Psoas muscle (tissue), 8 donors: ENCODE data around the gene MYO9A. TPM values are rescaled to one million over a fixed set of nuclear protein-coding genes. Genes with fewer than 3 reads are reported as not detected.

Experiments used
- ATAC-seq, 4 donors: fragments of 200-7000 bp; cut with Tn5 transposase; one replicate each; pipeline ENCODE4 v1.9.1; 2020; ENCODE audit warnings: moderate library complexity in 3 of 4, mild to moderate bottlenecking in 2 of 4
- DNase-seq, 2 donors: peaks; one replicate each; pipeline ENCODE4 v3.0.0-alpha.2; 2020
- H3K27ac ChIP-seq: fragments of 200-600 bp; one replicate; pipeline ENCODE4 v1.8.0; 2022
- H3K27me3 ChIP-seq, 3 donors: fragments of 200-600 bp in 1 of 3; one replicate each; pipeline versions ENCODE4 v1.6.1 to v1.8.0; 2013 to 2022; ENCODE audit warnings: low read length in 2 of 3, mild to moderate bottlenecking in 2 of 3, moderate library complexity in 1 of 3; ENCODE audit not compliant: insufficient read depth in 3 of 3
- H3K36me3 ChIP-seq, 2 donors: fragments of 200-600 bp in 1 of 2; one replicate each; pipeline versions ENCODE4 v1.6.1 to v1.8.0; 2013 to 2022; ENCODE audit warnings: low read depth in 1 of 2, mild to moderate bottlenecking in 1 of 2, moderate library complexity in 1 of 2; ENCODE audit not compliant: insufficient read depth in 1 of 2
- H3K4me1 ChIP-seq: fragments of 200-600 bp; one replicate; pipeline ENCODE4 v1.8.0; 2022
- H3K4me3 ChIP-seq: fragments of 200-600 bp; one replicate; pipeline ENCODE4 v1.8.0; 2022; ENCODE audit warnings: mild to moderate bottlenecking
- H3K9me3 ChIP-seq: fragments of 200-600 bp; one replicate; pipeline ENCODE4 v1.8.0; 2022
- WGBS, 3 donors: extraction: QIAGEN DNeasy Blood & Tissue Kit; methylation state at CpG; one replicate each; pipeline versions ENCODE4 v1.1.6 to v1.1.7; 2013; 5-methylcytosine and 5-hydroxymethylcytosine counted together
- intact Hi-C, 2 donors: fragments of 100-400 bp; cut with DNase I; formaldehyde crosslinking; loops; one replicate each; pipeline versions ENCODE4 v1.11.0 to v1.14.2; 2022
- polyA plus RNA-seq, 3 donors: library from polyadenylated mRNA; stranded (reverse); fragments of 200-250 nt; gene quantifications; one replicate each; pipeline ENCODE4 v1.2.3, GENCODE V29; 2013
- total RNA-seq, 4 donors: library from RNA; stranded (reverse); fragmentation: NEBNext Ultra II Directional in 2 of 4; extraction: Animal tissue kit (Norgen Biotek cat#: 25700) in 2 of 4; gene quantifications; one replicate each; pipeline versions ENCODE4 v1.2.1 to v1.2.4, GENCODE V29; 2021 to 2023
- TF ChIP-seq, protein P1 (sequence below): fragments of 200-600 bp; IDR thresholded peaks from one replicate; pipeline ENCODE4 v1.8.0; 2022; ENCODE audit warnings: antibody characterized with exemption
- donor health status: healthy with polysubstance abuse.
- donor health status: DM: no; HTN: no; CAD: no; lungs with moderate emphysema.
- donor health status: Bipolar disorder and iron deficiency.
- donor health status: healthy.
- donor health status: DM: yes; HTN: yes; CAD: no.
- donor health status: DM: no; HTN: no; CAD: no.
- donor health status: DM: no; HTN: no; CAD: no.
- donor health status: DM: yes; HTN: yes; CAD: no.

The MYO9A gene
- total and polyA plus RNA-seq, 7 donors: 3.4 to 28.4 (median 23.0) TPM

DNA sequence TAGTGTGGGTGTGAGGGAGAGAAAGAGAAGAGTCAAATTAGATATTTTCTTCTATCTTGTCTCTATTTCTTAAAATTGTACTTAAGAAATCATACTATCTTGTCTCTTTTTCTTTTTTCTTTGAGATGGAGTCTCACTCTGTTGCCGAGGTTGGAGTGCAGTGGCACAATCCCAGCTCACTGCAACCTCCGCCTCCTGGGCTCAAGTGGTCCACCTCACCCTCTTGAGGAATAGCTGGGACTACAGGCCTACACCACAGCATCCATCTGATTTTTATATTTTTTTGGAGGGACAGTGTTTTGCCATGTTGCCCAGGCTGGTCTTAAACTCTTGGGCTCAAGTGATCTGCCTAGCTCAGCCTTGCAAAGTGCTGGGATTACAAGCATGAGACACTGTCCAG is 104.2 kb downstream of the MYO9A start:
- ATAC-seq: no peak
- 95 to 100% (median 97%) methylated on average over 2 of the region's 2 CpGs for WGBS, 3 donors
- no peaks in the 10 kb centered on the region for H3K27me3 ChIP-seq
- no peak for DNase-seq
- H3K27ac ChIP-seq: no peak overlapping the region
- no peaks in the 10 kb centered on the region for H3K9me3 ChIP-seq
- H3K4me1 ChIP-seq: no peaks in the 10 kb centered on the region
- no peak overlapping the region for H3K4me3 ChIP-seq
- intact Hi-C loops: no loop called here
- H3K36me3 ChIP-seq: peaks cover 0 to 22% of the 10 kb centered on the region in 2 donors
- TF ChIP-seq, protein P1, sequence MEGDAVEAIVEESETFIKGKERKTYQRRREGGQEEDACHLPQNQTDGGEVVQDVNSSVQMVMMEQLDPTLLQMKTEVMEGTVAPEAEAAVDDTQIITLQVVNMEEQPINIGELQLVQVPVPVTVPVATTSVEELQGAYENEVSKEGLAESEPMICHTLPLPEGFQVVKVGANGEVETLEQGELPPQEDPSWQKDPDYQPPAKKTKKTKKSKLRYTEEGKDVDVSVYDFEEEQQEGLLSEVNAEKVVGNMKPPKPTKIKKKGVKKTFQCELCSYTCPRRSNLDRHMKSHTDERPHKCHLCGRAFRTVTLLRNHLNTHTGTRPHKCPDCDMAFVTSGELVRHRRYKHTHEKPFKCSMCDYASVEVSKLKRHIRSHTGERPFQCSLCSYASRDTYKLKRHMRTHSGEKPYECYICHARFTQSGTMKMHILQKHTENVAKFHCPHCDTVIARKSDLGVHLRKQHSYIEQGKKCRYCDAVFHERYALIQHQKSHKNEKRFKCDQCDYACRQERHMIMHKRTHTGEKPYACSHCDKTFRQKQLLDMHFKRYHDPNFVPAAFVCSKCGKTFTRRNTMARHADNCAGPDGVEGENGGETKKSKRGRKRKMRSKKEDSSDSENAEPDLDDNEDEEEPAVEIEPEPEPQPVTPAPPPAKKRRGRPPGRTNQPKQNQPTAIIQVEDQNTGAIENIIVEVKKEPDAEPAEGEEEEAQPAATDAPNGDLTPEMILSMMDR: no peak

- intact Hi-C loops: no loop called here
- Histone ChIP-seq H3K27me3 (no peaks in the 10 kb centered on the region), H3K4me1 (no peaks in the 10 kb centered on the region), H3K36me3 (peaks cover 0 to 36% of the 10 kb centered on the region in 2 donors), H3K27ac (no peak overlapping the region), H3K4me3 (no peak overlapping the region), H3K9me3 (no peaks in the 10 kb centered on the region)
- no peak for DNase-seq
- TF ChIP-seq, protein P1: no peak
- 95 to 99% (median 97%) methylated on average over 2 of the region's 2 CpGs for WGBS, 3 donors
- ATAC-seq: no peak
Measured at GRCh38 chr15:72011302-72011942, 106.5 kb downstream of the MYO9A start.

DNA sequence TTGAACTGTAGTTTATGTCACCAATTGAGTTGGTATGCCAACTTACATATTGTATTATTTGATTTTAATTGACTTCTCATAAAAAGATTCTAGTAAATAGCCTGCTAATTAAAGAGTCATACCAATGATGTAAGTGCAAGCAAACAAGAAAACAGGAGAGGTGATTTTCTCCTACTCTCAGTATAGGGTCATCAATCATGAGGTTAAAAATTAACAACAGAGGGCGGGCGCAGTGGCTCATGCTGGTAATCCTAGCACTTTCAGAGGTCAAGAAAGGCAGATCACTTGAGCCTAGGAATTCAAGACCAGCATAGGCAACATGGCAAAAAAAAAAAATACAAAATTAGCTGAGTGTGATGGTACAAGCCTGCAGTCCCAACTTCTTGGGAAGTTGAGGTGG is 108.7 kb downstream of the MYO9A start:
- intact Hi-C loops: no loop called here
- Histone ChIP-seq H3K27ac (no peak overlapping the region), H3K9me3 (no peaks in the 10 kb centered on the region), H3K36me3 (peaks cover 0 to 49% of the 10 kb centered on the region in 2 donors), H3K4me1 (no peaks in the 10 kb centered on the region), H3K4me3 (no peak overlapping the region), H3K27me3 (no peaks in the 10 kb centered on the region)
- TF ChIP-seq, protein P1: no peak
- ATAC-seq (no peak), DNase-seq (no peak)
- 58 to 82% (median 68%) methylated on average over 2 of the region's 2 CpGs for WGBS, 3 donors

GRCh38 chr15:72006382-72006781 is 111.6 kb downstream of the MYO9A start:
- Histone ChIP-seq H3K36me3 (peaks cover 0 to 49% of the 10 kb centered on the region in 2 donors), H3K9me3 (no peaks in the 10 kb centered on the region), H3K4me3 (no peak overlapping the region), H3K27me3 (no peaks in the 10 kb centered on the region), H3K4me1 (no peaks in the 10 kb centered on the region), H3K27ac (no peak overlapping the region)
- WGBS, 3 donors: 93 to 95% (median 93%) methylated on average over 4 of the region's 4 CpGs
- intact Hi-C loops: no loop called here
- DNase-seq (no peak), ATAC-seq (no peak)
- TF ChIP-seq, protein P1: no peak

DNA sequence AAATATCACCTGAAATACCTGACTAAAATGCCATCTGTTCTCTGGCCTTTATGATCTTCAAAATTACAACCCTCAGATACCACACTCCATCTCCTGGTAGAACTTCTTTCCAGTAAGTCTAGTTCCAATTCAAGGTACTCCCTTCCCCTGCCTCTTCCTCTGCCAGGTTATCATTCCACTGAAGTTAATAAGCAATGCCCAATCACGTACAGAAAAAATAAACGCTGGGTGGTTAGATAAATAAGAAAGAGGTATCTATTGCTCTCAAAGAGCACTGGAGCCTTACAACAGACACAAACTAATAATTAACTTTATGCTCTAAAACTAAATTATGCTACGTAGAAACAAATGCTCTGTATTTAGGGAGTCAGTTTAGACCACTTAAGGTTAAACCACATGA is 112.5 kb downstream of the MYO9A start:
- Histone ChIP-seq H3K4me3 (no peak overlapping the region), H3K9me3 (no peaks in the 10 kb centered on the region), H3K27me3 (no peaks in the 10 kb centered on the region), H3K36me3 (peaks cover 0 to 53% of the 10 kb centered on the region in 2 donors), H3K27ac (no peak overlapping the region), H3K4me1 (no peaks in the 10 kb centered on the region)
- TF ChIP-seq, protein P1: no peak
- ATAC-seq (no peak), DNase-seq (no peak)
- intact Hi-C loops: no loop called here
- whole genome bisulfite sequencing, 3 donors: 92 to 97% (median 95%) methylated on average over 3 of the region's 3 CpGs
